K562 (cell line): ENCODE measurements around the gene PARD6A. TPM values are rescaled to one million over a fixed set of nuclear protein-coding genes. Genes with fewer than 3 reads are reported as not detected.

Experiments
- ATAC-seq: fragments of 200-7000 bp; cut with Tn5 transposase; 3 replicates; pipeline ENCODE4 v1.9.1; 2020; ENCODE audit warnings: moderate library complexity
- BruUV-seq: library from RNA; stranded (reverse); fragments of 400-500 nt; replicated peaks from 2 replicates; lab custom pipeline; 2021; lab: Mats Ljungman, UMichigan
- CTCF ChIA-PET: fragments of 300-600 bp; formaldehyde crosslinking; extraction: SDS; loops from one replicate; lab custom pipeline; 2021; ENCODE audit warnings: low intra/inter-chr PET ratio; lab: Yijun Ruan, JAX
- POLR2A ChIA-PET: fragments of 300-600, 350-650 bp; sonication (Branson Sonifier 250); formaldehyde crosslinking; extraction: SDS; loops from one replicate; lab custom pipeline; 2021; ENCODE audit warnings: antibody characterized with exemption, inconsistent platforms; lab: Yijun Ruan, JAX
- DNase-seq, 4 experiments: peaks; one replicate each; pipeline versions ENCODE4 v3.0.0 to v3.0.0-alpha.2; 2011 to 2018; ENCODE audit warnings: low spot score in 3 of 4, mixed read lengths in 3 of 4; ENCODE audit errors: extremely low read depth in 1 of 4
- FAIRE-seq: peaks from 2 replicates; lab custom pipeline; 2011; peaks lifted over from hg19 to GRCh38; lab: Jason Lieb, UNC
- H2AFZ ChIP-seq: 2 replicates; pipeline ENCODE4 v1.6.0; 2011; ENCODE audit warnings: low read depth, low read length, control low read depth, inconsistent platforms
- H3K27ac ChIP-seq: fragments of 200-600 bp; 3 replicates; pipeline ENCODE4 v1.8.0; 2011; ENCODE audit warnings: low read depth, mild to moderate bottlenecking, control low read depth, inconsistent platforms, low read length, moderate library complexity, mixed read lengths; ENCODE audit errors: extremely low read depth
- H3K27me3 ChIP-seq, 2 experiments: fragments of 300-600 bp in 1 of 2; 2 replicates in 1 of 2; 3 replicates in 1 of 2; pipeline versions ENCODE4 v1.6.0 to v1.8.0; 2011; ENCODE audit warnings: inconsistent platforms in 2 of 2, low read length in 2 of 2, mild to moderate bottlenecking in 1 of 2, mixed read lengths in 1 of 2, moderate library complexity in 1 of 2; ENCODE audit not compliant: control insufficient read depth in 2 of 2, insufficient read depth in 2 of 2
- H3K36me3 ChIP-seq: fragments of 300-600 bp; 3 replicates; pipeline ENCODE4 v1.8.0; 2011; ENCODE audit warnings: mild to moderate bottlenecking, low read length, inconsistent platforms; ENCODE audit not compliant: control insufficient read depth, insufficient read depth
- H3K4me1 ChIP-seq, 2 experiments: fragments of 200-600 bp in 1 of 2; replicated peaks in 1 of 2; 2 replicates in 1 of 2; 3 replicates in 1 of 2; pipeline versions ENCODE4 v1.5.1 to v1.8.0; 2011; ENCODE audit warnings: inconsistent platforms in 2 of 2, low read length in 2 of 2, mild to moderate bottlenecking in 1 of 2, mixed read lengths in 1 of 2, moderate library complexity in 1 of 2; ENCODE audit not compliant: control insufficient read depth in 2 of 2, insufficient read depth in 2 of 2
- H3K4me2 ChIP-seq: 2 replicates; pipeline ENCODE4 v1.6.1; 2011; ENCODE audit warnings: low read length, control low read depth, inconsistent platforms, mixed read lengths; ENCODE audit not compliant: insufficient read depth
- H3K4me3 ChIP-seq: fragments of 200-600 bp; sonication (generic), shearing (Covaris generic); 2 replicates; pipeline ENCODE4 v1.5.1; 2016; ENCODE audit warnings: control low read depth, inconsistent platforms
- H3K79me2 ChIP-seq: fragments of 200-600 bp; 3 replicates; pipeline ENCODE4 v1.8.0; 2011; ENCODE audit warnings: low read length, inconsistent platforms; ENCODE audit not compliant: control insufficient read depth, insufficient read depth
- H3K9ac ChIP-seq, 2 experiments: 2 replicates each; pipeline versions ENCODE4 v1.6.0 to v1.6.1; 2011; ENCODE audit warnings: low read depth in 2 of 2, low read length in 2 of 2, control low read depth in 1 of 2, inconsistent platforms in 1 of 2, mild to moderate bottlenecking in 1 of 2, mixed read lengths in 1 of 2; ENCODE audit not compliant: insufficient read depth in 1 of 2
- H3K9me1 ChIP-seq: one replicate; pipeline ENCODE4 v1.6.0; 2011; ENCODE audit warnings: inconsistent platforms, mild to moderate bottlenecking, low read length, moderate library complexity; ENCODE audit not compliant: control insufficient read depth, insufficient read depth
- H3K9me3 ChIP-seq: replicated peaks from 2 replicates; pipeline ENCODE4 v1.5.1; 2011; ENCODE audit warnings: low read depth, low read length, inconsistent platforms; ENCODE audit not compliant: control insufficient read depth, insufficient read depth
- H4K20me1 ChIP-seq: replicated peaks from 2 replicates; pipeline ENCODE4 v1.6.1; 2011; ENCODE audit warnings: low read length, inconsistent platforms, mixed read lengths; ENCODE audit not compliant: control insufficient read depth, insufficient read depth
- FIP1L1 ChIP-seq: fragments of 200-400 bp; formaldehyde crosslinking; IDR thresholded peaks from 2 replicates; pipeline ENCODE4 v1.6.1; 2018; ENCODE audit warnings: mild to moderate bottlenecking, low read depth, low read length; ENCODE audit not compliant: poor library complexity, severe bottlenecking
- HNRNPLL ChIP-seq: fragments of 200-400 bp; formaldehyde crosslinking; IDR thresholded peaks from 2 replicates; pipeline ENCODE4 v1.6.1; 2017; ENCODE audit warnings: low read length, low read depth, mild to moderate bottlenecking; ENCODE audit not compliant: poor library complexity, severe bottlenecking
- WGBS: fragments of 100-300 bp; shearing (Covaris generic); methylation state at CpG from one replicate; pipeline ENCODE4 v1.1.6; 2016; ENCODE audit warnings: low coverage, mixed read lengths; ENCODE audit not compliant: insufficient coverage; ENCODE audit errors: missing lambda C conversion rate; 5-methylcytosine and 5-hydroxymethylcytosine counted together
- in situ Hi-C: fragments of 300-500 bp; cut with MboI; formaldehyde crosslinking; loops from 4 replicates; pipeline ENCODE4 v1.15.0; 2018; ENCODE audit warnings: inconsistent platforms, mixed read lengths
- intact Hi-C: fragments of 100-400 bp; cut with micrococcal nuclease; formaldehyde crosslinking; loops from 2 replicates; pipeline ENCODE4 v1.14.2; 2022
- polyA plus RNA-seq, 8 experiments: library from polyadenylated mRNA; depleted of rRNA in 4 of 8; stranded (reverse) in 5 of 8; unstranded in 3 of 8; fragments of >200 nt; fragmentation: Nextera tagmentation in 2 of 8; fragmentation: Illumina TruSeq in 1 of 8; extraction: Ambion mirVana in 2 of 8; extraction: Trizol in 1 of 8; gene quantifications; 2 replicates each; pipeline versions ENCODE4 v1.2.1 to v1.2.3, GENCODE V29; 2011 to 2014; ENCODE audit warnings: inconsistent platforms in 1 of 8, missing spikeins in 1 of 8
- total RNA-seq, 7 experiments: library from RNA; depleted of rRNA in 6 of 7; stranded (reverse); fragments of >200 nt in 6 of 7; fragmentation: Illumina TruSeq in 2 of 7; extraction: Trizol in 2 of 7; gene quantifications; 2 replicates each; pipeline versions ENCODE4 v1.2.1 to v1.2.3, GENCODE V29; 2011 to 2021; ENCODE audit warnings: low replicate concordance in 1 of 7

The PARD6A gene
- total and polyA plus RNA-seq, 9 of the 15 experiments (the other 6 are each of a cell fraction or from before 2014, with no cell fraction given) = 0.04 to 2.0 (median 0.44) TPM

DNA sequence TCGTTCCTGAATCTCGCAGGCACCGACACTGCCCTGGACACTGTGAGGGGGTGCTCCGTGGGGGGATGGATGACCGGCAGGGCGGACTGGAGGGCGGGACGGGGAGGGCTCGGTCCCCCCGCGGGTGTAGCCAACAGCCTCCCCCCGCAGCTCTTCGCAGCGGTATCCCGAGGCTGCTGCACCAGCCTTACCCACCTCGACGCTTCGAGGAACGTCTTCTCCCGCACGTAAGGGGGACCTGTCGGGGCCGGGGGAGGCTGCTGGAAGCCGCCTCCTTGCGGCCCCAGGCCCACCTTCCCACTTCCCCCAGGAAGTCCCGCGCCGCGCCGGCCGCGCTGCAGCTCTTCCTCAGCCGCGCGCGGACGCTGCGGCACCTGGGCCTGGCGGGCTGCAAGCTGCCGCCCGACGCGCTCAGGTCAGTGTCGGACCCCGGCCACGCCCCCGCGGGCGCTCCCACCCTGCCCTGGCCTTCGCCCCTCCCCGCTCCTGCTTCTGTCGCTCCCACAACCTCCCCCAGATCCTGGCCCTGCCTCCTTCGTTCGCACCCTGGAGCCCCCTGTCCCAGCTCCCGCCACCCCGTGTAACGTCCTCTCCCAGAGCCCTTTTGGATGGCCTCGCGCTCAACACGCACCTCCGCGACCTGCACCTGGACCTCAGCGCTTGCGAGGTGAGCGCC, 12.5 kb upstream of the PARD6A start:
- H3K27ac ChIP-seq = no peak overlapping the region
- TF ChIP-seq FIP1L1 (peak; percentile 42), HNRNPLL (no peak)
- TF ChIP-seq, all 486 proteins: peak for 1
- no peak for ATAC-seq
- intact Hi-C loops (no loop called here), in situ Hi-C loops (no loop called here)
- peak in 2 of 4 experiments; percentile 40 to 48 for DNase-seq
- Histone ChIP-seq H3K4me2 (no peak overlapping the region), H3K36me3 (no peaks in the 10 kb centered on the region), H3K4me1 (peaks cover 0 to 65% of the 10 kb centered on the region in 2 experiments; a peak in 4 of 5 replicates), H3K4me3 (no peak overlapping the region), H3K27me3 (peaks cover 8 to 58% of the 10 kb centered on the region in 2 experiments; a peak in 4 of 5 replicates), H3K9ac (peak overlapping the region in 1 of 2 experiments; percentile 52; a peak in 1 of 4 replicates), H3K9me1 (no peaks in the 10 kb centered on the region), H2AFZ (no peak overlapping the region), H3K9me3 (no peaks in the 10 kb centered on the region), H4K20me1 (peaks cover 7% of the 10 kb centered on the region; the same call in 1 of the 2 replicates), H3K79me2 (no peaks in the 10 kb centered on the region)
- POLR2A ChIA-PET = interaction anchor here (0.8 to 1.1 kb wide), 3 partner anchors 12 to 85 kb away, joined by 3 to 4 read pairs (median 3); partner anchors contain the start of gene ACD
- CTCF ChIA-PET = no interaction called here
- FAIRE-seq = no peak
- 40% methylated on average over 33 of the region's 65 CpGs for WGBS
- BruUV-seq = no TSS peak
